Measurements from ENCODE around the gene ALDH9A1. TPM values are rescaled to one million over a fixed set of nuclear protein-coding genes. Genes with fewer than 3 reads are reported as not detected.
A peak's percentile ranks its signal among the peaks of the same experiment; 100 is the strongest.

ALDH9A1 gene
- total RNA-seq, 1 donor from 2014 or later: 35.2 TPM

DNA sequence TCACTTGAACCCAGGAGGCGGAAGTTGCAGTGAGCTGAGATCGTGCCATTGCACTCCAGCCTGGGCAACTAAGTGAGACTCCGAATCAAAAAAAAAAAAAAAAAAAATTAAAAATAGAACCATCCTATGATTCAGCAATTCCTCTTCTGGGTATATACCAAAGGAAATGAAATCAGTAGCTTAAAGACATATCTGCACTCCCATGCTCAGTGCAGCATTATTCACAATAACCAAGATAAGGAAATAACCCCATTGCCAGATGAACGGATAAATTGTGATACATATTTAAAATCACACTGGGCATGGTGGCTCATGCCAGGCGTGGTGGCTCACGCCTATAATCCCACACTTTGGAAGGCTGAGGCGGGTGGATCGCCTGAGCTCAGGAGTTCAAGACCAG lies 23.8 kb downstream of the ALDH9A1 start:
- Mint-ChIP-seq H3K27ac (no peak overlapping the region), H3K4me1 (no peaks in the 10 kb centered on the region), H3K27me3 (ENCODE audit: low read depth) (no peaks in the 10 kb centered on the region), H3K4me3 (no peak overlapping the region), H3K36me3 (peaks cover 56% of the 10 kb centered on the region), H3K9me3 (peaks cover 13% of the 10 kb centered on the region)
- no peak for TF ChIP-seq CTCF (IDR thresholded peaks at IDR 0.05; ENCODE audit: unreplicated experiment)
- no peak for DNase-seq (ENCODE audit: low spot score in 2 of 2, unreplicated experiment in 2 of 2)

DNA sequence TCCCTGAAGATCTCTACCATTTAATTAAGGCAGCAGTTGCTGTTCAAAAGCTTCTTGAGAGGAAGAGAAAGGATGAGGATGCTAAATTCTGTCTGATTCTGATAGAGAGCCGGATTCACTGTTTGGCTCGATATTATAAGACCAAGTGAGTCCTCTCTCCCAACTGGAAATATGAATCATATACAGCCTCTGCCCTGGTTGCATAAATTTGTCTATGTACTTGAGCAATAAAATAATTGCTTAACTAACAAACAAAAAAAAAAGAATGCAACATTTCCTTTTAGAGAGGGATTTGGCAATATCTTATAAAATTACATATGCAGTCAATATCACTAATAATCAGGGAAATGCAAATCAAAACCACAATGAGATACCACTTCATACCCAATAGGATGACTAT lies 26.8 kb downstream of the ALDH9A1 start:
- Mint-ChIP-seq H3K27ac (no peak overlapping the region), H3K36me3 (peaks cover 58% of the 10 kb centered on the region), H3K4me3 (no peak overlapping the region), H3K27me3 (ENCODE audit: low read depth) (no peaks in the 10 kb centered on the region), H3K9me3 (peaks cover 9% of the 10 kb centered on the region), H3K4me1 (no peaks in the 10 kb centered on the region)
- no peak for DNase-seq (ENCODE audit: low spot score in 2 of 2, unreplicated experiment in 2 of 2)
- no peak for TF ChIP-seq CTCF (IDR thresholded peaks at IDR 0.05; ENCODE audit: unreplicated experiment)

DNA sequence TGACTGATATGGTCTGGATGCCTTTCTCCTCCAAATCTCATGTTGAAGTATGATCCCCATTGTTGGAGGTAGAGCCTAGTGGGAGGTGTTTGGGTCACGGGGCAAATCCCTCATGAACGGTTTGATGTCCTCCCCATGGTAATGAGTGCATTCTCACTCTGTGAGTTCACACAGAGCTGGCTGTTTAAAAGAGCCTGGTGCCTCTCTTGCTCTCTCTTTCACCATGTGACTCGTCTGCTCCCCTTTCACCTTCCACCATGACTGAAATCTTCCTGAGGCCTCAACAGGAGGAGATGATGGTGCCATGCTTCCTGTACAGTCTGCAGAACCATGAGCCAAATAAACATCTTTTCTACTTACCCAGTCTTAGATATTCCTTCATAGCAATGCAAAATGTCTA lies 30.2 kb downstream of the ALDH9A1 start:
- no peaks in the 10 kb centered on the region for H3K27me3 Mint-ChIP-seq (ENCODE audit: low read depth)
- H3K4me1 Mint-ChIP-seq: peaks cover under 1% of the 10 kb centered on the region
- H3K36me3 Mint-ChIP-seq: peaks cover 64% of the 10 kb centered on the region
- no peak overlapping the region for H3K4me3 Mint-ChIP-seq
- no peak for DNase-seq (ENCODE audit: low spot score in 2 of 2, unreplicated experiment in 2 of 2)
- H3K9me3 Mint-ChIP-seq: no peaks in the 10 kb centered on the region
- TF ChIP-seq CTCF (IDR thresholded peaks at IDR 0.05; ENCODE audit: unreplicated experiment): no peak
- H3K27ac Mint-ChIP-seq: no peak overlapping the region

DNA sequence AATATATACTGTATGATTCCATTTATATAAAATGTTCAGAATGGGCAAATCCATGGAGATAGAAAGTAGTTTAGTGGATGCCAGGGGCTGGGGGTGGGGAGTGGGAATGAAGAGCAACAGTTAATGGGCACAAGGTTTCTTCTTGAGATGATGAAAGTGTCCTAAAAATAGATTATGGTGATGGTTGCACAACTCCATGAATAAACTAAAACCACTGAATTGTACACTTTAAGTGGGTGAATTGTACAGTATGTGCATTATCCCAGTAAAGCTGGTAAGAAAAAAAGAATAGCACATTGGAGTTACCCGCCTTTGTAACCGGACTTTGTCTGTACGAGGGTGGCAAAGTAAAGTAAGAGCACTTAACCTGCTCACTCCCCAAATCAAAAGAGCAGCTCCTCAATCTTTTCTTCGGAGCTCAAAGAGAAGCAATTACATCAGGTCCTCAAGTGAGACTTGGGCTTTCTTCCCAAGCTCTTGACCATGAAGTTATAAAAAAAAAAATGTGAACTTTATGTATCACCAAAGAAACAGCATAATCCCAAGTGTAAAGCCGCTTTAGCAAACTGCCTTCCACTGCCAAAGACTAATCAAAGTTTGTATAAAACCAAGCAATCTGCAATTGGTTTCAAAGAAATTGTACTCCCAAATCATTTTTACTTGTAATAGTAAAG lies 32.1 kb downstream of the ALDH9A1 start:
- Mint-ChIP-seq H3K4me3 (no peak overlapping the region), H3K36me3 (peaks cover 51% of the 10 kb centered on the region), H3K9me3 (no peaks in the 10 kb centered on the region), H3K4me1 (peaks cover 20% of the 10 kb centered on the region), H3K27me3 (ENCODE audit: low read depth) (no peaks in the 10 kb centered on the region), H3K27ac (no peak overlapping the region)
- no peak for TF ChIP-seq CTCF (IDR thresholded peaks at IDR 0.05; ENCODE audit: unreplicated experiment)
- no peak for DNase-seq (ENCODE audit: low spot score in 2 of 2, unreplicated experiment in 2 of 2)

DNA sequence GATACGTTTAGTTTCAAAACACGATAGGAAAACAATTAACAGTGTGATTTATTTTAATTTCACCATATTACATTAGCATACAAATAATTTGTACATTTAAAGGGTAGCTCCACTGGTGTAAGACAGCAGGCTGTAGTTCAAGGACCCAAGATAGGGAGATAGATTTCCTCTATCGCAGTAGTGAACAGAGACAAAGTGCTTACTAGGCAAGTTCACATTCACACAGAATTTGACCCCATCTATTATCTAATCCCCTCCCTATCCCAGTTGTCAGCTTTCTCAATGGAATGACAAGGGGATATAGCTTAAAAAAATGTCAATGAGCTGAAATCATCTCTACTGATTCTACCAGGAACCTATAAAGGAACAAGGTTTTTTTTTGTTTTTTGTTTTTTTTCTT lies 36.2 kb downstream of the ALDH9A1 start:
- Mint-ChIP-seq H3K27ac (peak overlapping the region; percentile 69), H3K27me3 (ENCODE audit: low read depth) (no peaks in the 10 kb centered on the region), H3K9me3 (no peaks in the 10 kb centered on the region), H3K4me3 (no peak overlapping the region), H3K36me3 (peaks cover 29% of the 10 kb centered on the region), H3K4me1 (peaks cover 21% of the 10 kb centered on the region)
- no peak for TF ChIP-seq CTCF (IDR thresholded peaks at IDR 0.05; ENCODE audit: unreplicated experiment)
- no peak for DNase-seq (ENCODE audit: low spot score in 2 of 2, unreplicated experiment in 2 of 2)

DNA sequence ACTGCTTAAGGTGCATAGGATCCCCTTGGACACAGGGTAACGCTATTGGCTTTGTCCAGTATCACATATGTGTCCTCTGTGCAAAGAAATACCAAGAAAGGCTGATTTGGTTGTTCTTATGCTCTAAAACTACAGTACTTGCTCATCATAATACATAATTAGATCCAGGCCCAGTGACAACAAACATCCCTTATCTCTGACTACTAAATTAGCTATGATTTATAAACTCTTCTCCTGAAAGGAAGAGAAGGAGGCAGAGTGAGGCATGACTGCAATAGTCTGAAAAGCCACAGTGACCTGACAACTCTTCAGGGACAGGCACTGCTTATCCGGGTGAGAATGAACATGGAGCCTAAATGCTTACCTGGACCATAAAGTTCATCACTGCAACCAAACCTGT lies 36.7 kb downstream of the ALDH9A1 start:
- Mint-ChIP-seq H3K27me3 (ENCODE audit: low read depth) (no peaks in the 10 kb centered on the region), H3K9me3 (no peaks in the 10 kb centered on the region), H3K27ac (peak overlapping the region; percentile 69), H3K4me3 (no peak overlapping the region), H3K36me3 (peaks cover 25% of the 10 kb centered on the region), H3K4me1 (peaks cover 21% of the 10 kb centered on the region)
- no peak for DNase-seq (ENCODE audit: low spot score in 2 of 2, unreplicated experiment in 2 of 2)
- TF ChIP-seq CTCF (IDR thresholded peaks at IDR 0.05; ENCODE audit: unreplicated experiment): no peak

All from mesothelial cell of epicardium (in vitro differentiated cells).